ENCODE results near the gene RASGRP2. TPM values are rescaled to one million over a fixed set of nuclear protein-coding genes. Genes with fewer than 3 reads are reported as not detected.
"Not testable (repeated sequence)": the region's sequence is repeated elsewhere in the genome, so short reads cannot be mapped to it uniquely, and the experiment has no call there.

Gene RASGRP2
- polyA plus RNA-seq, 12 donors = 19.3 to 55.3 (median 36.2) TPM; not detected in 1

DNA sequence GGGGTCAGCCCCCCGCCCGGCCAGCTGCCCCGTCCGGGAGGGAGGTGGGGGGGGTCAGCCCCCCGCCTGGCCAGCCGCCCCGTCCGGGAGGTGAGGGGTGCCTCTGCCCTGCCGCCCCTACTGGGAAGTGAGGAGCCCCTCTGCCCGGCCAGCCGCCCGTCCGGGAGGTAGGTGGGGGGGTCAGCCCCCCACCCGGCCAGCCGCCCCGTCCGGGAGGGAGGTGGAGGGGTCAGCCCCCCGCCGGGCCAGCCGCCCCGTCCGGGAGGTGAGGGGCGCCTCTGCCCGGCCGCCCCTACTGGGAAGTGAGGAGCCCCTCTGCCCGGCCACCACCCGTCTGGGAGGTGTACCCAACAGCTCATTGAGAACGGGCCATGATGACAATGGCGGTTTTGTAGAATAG is 42.0 kb downstream of the RASGRP2 start:
- not testable (repeated sequence) for DNase-seq

DNA sequence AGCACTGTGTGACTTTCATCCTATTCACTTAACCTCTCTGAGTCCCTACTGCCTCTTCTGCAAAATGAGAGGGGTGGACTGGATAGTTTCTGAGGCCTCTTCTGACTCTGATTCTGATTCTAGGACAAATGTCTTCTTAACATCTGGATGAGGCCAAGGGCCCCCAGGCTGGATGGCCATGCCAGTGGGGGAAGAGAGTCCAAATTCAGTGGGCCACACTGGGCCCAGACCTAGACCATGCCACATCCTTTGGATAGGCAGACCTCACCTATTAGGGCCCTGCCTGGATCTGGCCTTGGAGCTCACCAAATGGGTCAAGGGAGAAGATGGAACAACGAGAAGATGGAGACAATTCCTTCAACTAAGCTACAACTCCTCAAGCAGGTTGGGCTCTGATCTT is 45.5 kb downstream of the RASGRP2 start:
- no peak for DNase-seq

DNA sequence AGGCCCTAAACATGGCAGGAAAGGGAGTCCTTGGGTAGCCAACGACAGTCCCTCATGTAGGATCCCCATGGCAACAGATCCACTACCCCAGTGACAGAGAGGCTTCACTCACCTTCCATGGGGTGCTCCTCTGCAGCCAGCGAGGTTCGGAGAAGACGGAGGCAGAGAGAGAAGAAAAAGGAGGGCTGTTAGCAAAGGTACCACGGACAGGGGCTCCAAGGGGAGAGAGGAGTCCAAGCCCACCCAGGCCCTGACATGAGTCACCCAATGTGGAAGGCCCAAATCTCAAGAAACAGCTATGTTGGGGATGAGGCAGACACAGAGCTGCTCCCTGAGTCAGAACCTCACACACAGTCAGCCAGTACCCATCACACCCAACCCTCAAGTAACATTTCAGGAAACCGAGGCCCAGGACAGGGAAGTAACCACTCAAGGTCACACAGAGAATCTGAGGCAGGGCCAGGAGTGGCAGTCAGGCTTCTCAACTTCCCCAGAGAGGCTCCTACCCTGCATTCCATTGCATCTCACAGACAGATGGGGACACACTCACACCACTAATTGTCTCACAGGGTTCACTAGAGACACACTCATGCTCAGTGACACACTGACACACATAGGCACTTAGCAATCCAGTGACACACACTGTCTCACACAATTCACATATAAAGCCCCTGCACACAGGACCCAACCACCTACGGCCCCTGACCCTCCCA is 46.1 kb downstream of the RASGRP2 start:
- DNase-seq = no peak

DNA sequence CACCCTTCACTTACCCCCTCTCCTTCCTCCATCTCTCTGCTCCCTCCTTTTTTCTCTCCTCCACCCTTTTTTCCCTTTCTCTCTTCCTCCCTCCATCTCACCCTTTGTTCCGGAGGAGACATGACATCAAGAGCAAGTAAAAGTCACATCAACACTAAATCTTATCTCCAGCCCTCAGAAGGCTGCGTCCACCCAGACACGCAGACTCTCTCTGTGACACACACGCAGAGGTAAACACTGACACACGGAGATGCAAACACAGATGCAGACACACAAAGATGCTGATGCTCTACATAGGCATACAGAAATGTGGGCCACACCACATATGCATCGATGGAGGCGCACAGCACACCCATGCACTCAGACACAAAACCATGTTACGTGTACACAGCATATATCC is 47.9 kb downstream of the RASGRP2 start:
- DNase-seq = no peak

DNA sequence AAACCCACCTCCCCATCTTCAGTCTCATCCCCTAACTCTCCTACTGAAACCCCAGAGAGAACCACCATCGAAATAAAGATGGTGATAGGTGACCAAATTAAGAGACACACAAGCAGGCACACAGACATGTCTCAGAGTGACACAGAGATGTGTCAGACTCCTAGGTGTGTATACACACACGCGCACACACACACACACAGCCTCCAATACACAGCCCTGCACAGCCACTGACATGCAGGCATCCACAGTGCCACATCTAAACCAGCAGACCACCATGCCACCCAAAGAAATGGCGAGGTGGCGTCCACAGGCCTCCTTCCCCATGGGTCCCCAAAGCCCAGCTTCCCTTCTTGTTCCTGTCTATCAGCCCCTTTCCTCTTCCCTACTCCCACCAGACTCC is 48.4 kb downstream of the RASGRP2 start:
- no peak for DNase-seq

DNA sequence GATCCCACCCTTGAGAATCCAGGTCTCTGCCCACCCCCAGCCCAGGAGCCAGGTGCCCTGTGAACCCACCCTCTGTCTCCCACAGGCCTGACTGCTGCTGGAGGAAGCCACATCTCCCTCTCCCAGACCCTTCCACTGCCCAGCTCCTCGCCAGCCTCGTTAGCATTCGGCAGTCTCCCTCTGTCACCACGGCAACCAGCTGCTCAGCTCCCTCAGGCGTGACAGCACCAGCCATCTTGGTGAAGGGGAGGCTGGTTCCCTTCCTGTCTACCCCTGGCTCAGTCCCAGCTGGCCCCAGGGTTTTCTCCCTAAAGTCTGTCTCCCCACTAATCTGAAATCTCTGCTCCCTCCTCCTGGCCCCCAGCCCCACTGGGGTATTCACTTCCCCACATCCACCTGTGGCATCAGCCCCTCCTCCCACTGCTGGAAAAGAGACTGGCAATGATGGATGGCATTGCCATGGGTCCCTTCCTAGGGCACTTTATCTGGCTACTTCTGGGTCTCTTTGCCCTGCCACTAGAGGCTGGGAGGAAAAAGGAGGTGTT is 49.0 kb downstream of the RASGRP2 start:
- DNase-seq = no peak

DNA sequence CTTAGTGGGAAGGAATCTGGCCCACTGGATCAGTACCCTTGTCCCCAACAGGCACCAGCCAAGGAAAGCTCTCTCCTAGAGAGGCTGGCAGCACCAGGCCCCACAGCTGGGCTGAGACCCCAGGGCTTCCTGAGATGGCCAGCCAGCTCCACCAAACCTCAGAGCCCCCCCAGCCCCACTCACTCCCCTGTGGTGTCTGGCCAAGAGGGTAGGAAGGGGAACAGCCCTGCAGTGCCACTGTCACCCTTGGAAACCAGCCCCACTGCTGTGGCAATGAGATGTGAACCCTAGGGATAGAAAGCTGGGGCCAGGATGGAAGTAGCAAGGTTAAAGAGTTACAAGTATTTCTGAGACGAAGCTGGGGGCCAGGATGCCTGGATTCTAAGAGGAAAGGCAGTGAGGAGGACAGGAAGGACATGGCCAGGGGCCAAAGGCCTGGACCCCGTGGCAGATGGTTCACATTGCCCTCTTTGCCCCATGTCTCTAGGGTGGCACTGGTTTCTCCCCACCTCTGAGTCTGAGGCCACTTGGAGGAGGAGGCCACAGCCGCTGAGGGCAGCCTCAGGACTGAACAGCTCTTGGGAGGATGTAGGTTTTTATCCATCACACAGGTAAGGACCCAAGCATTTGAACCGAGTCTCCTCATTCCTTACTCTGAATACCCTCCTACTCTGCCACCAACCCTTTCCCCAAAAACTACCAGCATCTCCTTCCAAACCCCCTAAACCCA is 49.8 kb downstream of the RASGRP2 start:
- DNase-seq = no peak

DNA sequence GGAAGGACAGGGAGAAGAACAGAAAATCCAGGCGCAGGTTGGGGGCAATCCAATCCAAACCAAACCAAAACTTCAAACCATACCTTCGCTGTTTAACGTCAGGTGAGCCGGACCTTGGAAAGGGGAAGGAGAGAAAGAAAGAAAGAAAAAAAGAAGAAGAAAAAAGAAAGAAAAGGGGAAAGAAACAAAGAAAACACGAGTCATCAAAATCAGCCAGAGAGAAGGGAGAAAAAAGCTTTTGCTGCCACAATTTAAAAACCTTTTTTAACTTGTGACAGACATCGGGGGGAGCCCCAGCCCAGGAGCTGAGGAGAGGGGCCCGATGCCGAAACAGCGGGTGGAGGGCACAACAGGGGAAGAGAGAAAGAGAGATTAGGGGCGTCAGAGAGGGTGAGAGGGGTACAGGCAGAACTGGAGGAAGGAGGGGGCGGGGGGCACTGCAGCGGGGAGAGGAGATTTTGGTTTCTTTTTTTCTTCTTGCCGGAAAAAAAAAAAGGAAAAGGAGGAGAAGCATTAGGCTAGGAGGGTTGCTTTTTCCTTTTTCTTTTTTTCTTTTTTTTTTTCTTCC is 51.1 kb downstream of the RASGRP2 start:
- DNase-seq = no peak

DNA sequence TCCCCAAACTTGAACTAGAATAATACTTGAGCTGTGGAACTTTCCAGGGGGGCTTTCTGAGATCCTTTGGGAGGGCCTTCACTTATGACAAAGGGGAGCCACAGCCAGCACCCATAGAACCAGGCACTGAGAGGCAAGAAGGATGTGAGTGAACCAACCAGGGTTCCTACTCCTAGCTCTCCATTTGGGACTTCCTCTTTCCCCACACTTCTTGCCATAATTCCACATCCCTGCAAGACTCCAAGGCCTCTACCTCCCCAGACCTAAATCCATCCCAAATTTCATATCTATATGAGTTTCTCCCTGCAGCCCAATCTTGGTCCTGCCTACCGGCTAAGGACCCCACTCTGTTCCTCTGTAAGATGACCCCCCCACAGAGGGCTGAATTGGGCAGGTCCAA is 52.4 kb downstream of the RASGRP2 start:
- DNase-seq = no peak

DNA sequence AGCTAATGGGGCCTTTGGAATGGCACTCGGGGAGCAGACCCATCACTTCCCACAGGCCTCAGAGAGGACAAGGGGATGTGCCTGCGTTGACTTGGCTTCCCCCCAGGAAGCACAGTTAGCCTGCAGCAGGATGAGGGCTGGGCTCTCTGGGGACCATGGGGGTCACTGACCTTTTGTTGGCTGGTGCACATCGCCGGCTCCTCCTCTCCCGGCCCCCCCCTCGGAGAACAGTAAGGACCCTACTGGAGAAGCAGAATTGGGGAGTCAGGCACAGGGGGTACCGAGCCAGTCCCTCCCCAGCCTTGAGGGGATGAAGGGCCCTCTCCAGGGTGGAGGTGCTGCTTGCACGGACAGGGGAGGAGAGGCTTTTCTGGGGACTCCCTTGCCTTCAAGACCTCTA is 53.7 kb downstream of the RASGRP2 start:
- DNase-seq = no peak

DNA sequence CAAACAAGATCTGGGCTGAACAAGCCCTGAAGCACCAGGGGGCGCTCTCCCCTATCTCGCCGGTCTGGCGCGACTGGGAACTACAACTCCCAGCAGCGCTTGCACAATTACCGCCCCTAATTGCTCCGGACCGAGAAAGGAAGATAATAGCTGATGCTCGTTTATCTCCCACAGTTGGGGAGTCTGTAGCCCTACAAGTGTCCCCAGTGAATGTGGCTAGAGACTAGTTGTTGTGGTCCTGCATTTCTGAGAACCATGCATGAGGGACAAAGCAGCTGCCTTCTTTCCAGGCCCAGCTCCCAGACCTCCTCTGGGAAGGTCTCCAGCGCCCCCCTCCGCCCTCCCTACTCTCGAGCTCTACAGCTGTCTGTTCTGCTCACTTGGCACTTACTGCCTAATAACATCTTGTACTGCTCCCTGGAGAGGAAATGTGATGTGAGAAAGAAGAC is 55.4 kb downstream of the RASGRP2 start:
- peak; percentile 95 for DNase-seq

DNA sequence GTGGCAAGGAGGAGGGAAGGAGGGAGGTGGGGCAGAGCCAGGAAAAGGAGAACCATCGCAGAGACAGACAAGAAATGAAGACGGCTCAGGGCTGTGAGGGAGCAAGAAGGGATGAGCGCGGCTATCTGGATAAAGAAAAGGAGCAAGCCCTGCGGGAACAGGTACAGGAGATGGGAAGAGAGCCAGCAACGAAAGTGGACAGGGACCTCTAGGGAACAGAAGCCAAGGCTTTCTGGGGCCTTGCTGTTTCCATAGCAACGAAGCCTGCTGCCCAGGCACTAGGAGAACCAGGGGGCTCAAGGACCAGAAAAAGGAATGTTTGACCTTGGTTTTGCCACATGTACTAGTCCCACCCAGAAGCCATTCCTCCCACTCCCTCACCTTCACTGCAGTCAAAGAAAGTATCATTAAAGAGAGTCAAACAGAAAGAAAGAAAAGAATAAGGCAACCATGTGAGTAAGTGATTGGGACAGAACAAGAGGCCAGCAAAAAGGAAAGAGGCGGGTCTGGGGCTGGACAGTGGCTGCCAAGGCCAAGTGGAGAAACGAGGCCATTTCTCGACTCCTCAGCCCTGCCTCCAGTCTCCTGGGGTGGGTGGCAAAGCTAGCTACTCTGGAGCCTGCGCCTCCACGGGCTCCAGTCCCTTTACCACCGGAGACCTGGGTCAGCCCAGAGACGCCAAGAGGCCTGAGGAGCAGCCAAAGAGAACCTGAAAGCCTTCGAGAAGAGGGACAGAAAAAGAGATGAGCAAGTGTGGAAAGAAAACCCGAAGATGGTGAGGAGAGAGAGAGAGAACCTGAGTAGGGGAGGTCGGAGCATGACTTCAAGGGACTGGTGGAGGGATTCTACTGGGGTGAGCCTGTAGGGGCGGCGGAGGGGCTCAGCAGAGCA is 56.1 kb downstream of the RASGRP2 start:
- no peak for DNase-seq

DNA sequence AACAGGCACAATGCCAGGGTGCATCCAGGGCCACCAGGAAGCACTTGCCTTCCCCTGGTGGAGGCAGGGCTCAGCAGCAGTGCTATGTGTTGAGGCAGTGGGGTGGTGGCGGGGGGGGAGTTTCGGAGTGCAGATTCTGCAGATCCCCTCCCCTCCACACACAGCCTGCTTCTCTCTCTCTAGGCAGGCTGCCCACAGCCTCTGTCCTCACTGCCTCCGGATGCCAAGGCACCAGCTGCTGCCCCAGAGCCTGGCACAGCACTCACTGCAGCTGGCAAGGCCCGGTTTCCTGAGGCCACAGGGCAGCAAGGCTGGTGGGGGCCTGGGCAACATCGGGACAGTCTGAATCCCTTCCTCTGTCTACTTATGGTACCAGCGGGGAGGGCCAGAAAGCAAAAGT is 56.7 kb downstream of the RASGRP2 start:
- no peak for DNase-seq

DNA sequence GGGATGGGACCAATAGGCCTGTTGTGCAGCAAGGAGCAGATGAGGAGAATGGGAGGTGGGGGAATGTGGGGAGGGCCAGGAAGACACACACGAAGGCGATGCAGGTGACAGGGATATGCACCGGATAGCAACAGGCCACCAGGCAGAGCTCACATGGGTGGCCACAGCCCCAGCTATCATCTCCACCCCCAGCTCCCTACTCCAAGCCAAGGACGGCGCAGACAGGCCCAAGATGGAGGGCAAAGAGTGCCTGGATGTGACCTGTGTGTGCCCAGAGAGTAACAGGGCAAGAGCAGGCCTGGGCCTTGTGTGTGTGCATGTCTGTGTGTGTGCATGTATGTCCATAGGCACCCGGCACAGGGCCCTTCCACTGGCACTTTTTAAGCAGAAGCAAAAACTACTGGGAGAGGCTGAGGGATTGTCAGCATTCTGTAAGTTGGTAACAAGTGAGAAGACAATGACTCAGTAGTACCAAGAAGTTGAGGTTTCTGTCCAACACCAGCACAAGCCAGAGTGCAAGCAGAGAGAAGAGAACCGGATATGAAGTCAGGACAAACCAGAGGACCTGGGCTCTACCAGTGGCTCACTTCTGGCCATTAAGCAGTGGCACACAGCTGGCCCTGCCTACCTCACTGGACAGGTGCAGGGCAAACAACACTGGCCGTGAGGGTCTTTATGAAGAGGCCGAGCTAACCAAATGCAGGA is 57.3 kb downstream of the RASGRP2 start:
- DNase-seq = no peak

DNA sequence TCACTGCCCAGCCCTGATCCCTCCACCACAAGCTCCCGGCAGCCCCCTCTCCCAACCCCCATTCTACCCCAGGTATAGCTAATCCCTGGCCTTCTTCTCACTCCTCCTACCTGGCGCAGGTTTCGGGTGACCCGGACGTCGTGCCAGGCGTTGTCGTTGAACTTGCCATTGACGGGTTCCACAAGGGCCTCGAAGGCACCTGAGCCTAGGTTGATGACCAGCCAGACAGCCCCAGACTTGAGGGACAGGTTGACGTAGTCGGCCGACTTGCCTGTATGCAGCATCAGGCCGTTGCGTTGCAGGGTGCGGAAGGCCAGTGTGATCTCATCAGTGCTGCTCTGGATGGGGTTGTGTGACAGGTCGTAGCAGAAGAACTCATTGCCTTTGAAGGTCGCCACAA is 58.4 kb downstream of the RASGRP2 start:
- no peak for DNase-seq

DNA sequence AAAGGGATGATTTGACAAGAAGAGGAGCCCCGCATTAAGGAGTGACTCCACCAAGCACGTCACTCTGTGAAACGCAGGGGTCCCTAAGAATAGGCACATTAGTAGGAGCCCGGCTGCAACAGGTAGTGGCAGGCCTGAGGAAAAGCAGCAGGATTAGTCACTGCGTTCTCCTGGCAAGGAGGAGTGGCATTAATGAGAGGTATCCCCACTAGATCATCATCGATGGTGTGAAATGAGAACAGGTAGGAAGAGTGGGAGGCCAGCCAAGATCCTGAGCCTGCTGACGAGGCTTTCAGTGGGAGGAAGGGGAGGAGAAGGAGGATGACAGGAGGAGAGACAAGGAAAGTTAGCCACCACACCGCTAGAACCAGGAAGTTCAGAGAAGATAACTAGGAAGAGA is 59.6 kb downstream of the RASGRP2 start:
- no peak for DNase-seq

DNA sequence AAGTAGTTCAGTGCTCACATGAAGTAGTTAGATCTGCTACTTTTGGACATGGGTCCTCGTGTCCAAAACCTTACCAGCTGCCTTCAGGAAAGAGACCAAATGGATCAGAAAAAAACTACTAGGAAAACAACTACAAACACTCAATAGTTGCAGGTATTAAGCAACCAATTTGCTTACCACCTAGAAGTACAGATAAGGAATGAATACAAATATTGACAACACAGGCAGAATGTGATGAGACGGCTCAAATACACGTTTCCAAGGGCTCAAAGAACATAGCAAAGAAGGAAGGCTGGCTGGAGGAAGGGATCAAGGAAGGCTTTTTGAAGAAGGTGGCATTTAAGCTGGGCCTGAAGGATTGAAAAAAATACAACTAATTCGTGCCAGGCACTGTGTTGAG is 62.8 kb downstream of the RASGRP2 start:
- DNase-seq = no peak

DNA sequence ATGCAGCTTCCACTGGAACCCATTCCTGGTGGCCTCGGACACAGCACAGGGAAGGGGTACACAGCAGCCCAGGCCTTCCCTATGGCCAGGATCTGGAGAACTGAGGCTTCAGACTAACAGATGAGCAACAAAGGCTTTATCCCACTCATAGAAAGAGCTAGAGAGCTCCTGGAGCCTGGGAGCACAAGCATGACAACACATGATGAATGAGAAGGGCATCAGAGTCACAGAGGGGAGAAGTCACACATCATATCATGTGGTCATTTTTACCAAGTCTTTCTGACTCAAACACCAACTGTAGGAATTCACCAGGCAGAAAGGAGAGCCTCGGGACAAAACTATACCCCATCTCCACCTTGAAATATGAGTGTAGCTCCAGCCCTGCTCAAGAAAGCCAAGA is 64.1 kb downstream of the RASGRP2 start:
- DNase-seq = no peak

DNA sequence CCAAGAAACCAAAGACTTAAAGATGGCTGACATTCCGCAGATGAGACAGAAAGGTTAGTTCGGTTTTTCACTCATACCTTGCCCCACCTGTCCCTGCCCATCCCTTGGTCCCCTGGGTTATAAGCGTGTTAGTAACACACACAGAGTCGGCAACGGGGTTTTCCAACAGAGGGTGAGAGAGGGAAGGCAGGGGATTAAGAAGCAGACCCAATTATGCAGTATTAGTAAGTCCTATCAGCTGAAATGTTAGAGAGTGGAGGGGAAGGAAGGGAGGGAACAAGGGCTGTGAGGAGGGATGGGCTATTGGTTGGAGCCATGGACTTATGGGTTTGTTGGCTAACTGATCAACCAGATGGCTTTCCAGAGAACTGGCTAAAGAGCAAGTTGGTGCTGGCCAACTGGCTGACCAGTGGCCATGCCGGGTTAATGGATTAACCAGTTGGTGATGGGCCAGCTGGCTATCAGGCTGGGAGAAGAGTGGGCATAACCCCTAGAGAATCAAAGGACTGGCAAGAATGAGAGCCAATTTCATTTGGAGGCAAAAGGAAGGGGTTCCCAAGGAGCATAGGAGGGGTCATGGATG is 66.4 kb downstream of the RASGRP2 start:
- DNase-seq = no peak
